Measurements from ENCODE around the gene PYDC1. TPM values are rescaled to one million over a fixed set of nuclear protein-coding genes. Genes with fewer than 3 reads are reported as not detected.

The PYDC1 gene
- total and polyA plus RNA-seq, 2 of the 8 experiments (the other 6 are each of a cell fraction or from before 2014, with no cell fraction given) = 3.5 to 11.1 TPM

DNA sequence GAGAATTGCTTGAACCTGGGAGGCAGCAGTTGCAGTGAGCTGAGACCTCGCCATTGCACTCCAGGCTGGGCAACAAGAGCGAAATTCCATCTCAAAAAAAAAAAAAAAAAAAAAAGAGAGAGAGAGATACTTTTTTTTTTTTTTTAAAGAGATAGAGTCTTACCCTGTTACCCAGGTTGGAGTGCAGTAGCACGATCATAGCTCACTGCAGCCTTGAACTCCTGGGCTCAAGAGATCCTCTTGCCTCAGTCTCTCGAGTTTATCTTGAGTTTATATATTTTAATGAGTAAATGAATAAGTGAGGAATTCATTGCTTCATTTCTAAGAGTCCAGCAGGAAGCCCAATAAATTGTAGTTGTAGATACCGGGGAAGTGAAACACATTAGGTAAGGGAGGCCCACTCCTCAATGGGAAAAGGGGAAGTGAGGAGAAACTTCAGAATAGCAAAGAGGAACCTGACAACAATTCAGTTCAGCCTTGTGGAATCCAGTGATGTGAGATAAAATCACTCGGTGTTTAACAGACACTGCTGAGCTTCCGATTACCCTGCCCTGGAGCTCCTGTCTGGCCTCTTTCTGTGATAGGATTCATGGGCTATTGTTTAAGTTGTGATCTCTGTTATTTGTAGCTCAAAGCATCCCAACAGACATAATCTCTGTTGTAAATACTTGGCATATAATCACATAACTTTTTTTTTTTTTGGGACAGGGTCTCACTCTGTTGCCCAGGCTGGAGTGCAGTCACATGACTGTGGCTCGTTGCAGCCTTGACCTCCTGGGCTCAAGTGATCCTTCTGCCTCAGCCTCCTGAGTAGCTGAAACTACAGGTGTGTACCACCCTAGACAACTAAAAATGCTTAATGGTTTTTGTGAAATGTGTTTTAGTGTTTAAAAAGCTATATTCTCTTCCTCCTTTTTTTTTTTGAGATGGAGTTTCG is 27.1 kb upstream of the PYDC1 start:
- H4K5ac ChIP-seq (ENCODE audit: insufficient read length, low read depth, low read length) = no peak overlapping the region
- FAIRE-seq = no peak

More for the DNA sequence above, 27.1 kb upstream of the PYDC1 start:
- no peak overlapping the region for H3K4ac ChIP-seq (replicated peaks; ENCODE audit: insufficient read length, low read depth, low read length)
- TF ChIP-seq CBX8 (IDR thresholded peaks at IDR 0.05; ENCODE audit: borderline replicate concordance, low read depth, low read length) (no peak), SIN3A (conservative IDR thresholded peaks at IDR 0.05 in 1 of 2, IDR thresholded peaks at IDR 0.05 in 1 of 2; ENCODE audit: low read depth in 1 of 2, low read length in 2 of 2) (no peak), KDM1A (IDR thresholded peaks at IDR 0.05; ENCODE audit: borderline replicate concordance, low read length) (peak; percentile 44; the same call in 1 of the 2 replicates), YY1 (IDR thresholded peaks at IDR 0.05; ENCODE audit: low read depth, low read length) (no peak), BACH1 (IDR thresholded peaks at IDR 0.05; ENCODE audit: low read length) (no peak), RXRA (IDR thresholded peaks at IDR 0.05; ENCODE audit: insufficient read depth, low read depth, low read length) (no peak)
- H3K23ac ChIP-seq (ENCODE audit: insufficient read length) = no peak overlapping the region
- 0 out of 2 replicates have a peak overlapping the region, but pooled peaks have one; percentile 19 for H3K18ac ChIP-seq (ENCODE audit: extremely low read depth, low read length)
- H3K14ac ChIP-seq (ENCODE audit: insufficient read length) = no peak overlapping the region
- peak overlapping the region; percentile 92; the same call in 1 of the 2 replicates for H2BK12ac ChIP-seq (ENCODE audit: low read depth, low read length)
- no peaks in the 10 kb centered on the region for H3K79me1 ChIP-seq (ENCODE audit: low read depth, low read length)
- peaks cover 0 to 18% (median 3%) of the 10 kb centered on the region in 4 experiments; a peak in 3 of 7 replicates for H3K4me1 ChIP-seq (replicated peaks in 1 of 4; ENCODE audit: control insufficient read depth in 3 of 4, insufficient read depth in 4 of 4, low read length in 3 of 4)
- H2BK20ac ChIP-seq (ENCODE audit: low read length) = 0 out of 2 replicates have a peak overlapping the region, but pooled peaks have one; percentile 95
- no peak overlapping the region for H4K8ac ChIP-seq (ENCODE audit: extremely low read depth, insufficient read depth, low read length)
- no peak overlapping the region for H2BK15ac ChIP-seq (ENCODE audit: low read length)
- no peaks in the 10 kb centered on the region for H3K79me2 ChIP-seq (ENCODE audit: control insufficient read depth in 1 of 2, insufficient read depth in 2 of 2, low read length in 2 of 2)
- no peak overlapping the region for H3K56ac ChIP-seq (replicated peaks; ENCODE audit: insufficient read length, low read depth, low read length)
- ChIA-PET CTCF (ENCODE audit: partially characterized antibody) (interaction anchor here (0.7 kb wide), 1 partner anchor 12 kb away, joined by 3 read pairs; no protein-coding TSS in a partner anchor), POLR2A (ENCODE audit: partially characterized antibody) (interaction anchor here (0.6 to 1.1 kb wide), 2 partner anchors 42 to 266 kb away, joined by 3 to 4 read pairs; partner anchors contain the start of gene PYCARD)
- peaks cover 0 to under 1% (median 0%) of the 10 kb centered on the region in 4 experiments; a peak in 1 of 7 replicates for H3K27me3 ChIP-seq (replicated peaks in 1 of 4; ENCODE audit: control insufficient read depth in 3 of 4, extremely low read depth in 1 of 4, insufficient read depth in 3 of 4, low read length in 3 of 4)
- no peak overlapping the region for H3K4me3 ChIP-seq (ENCODE audit: extremely low read depth in 1 of 4, insufficient read depth in 2 of 4, low read depth in 3 of 4, low read length in 4 of 4)
- DNase-seq (ENCODE audit: low read depth in 1 of 2, low spot score in 2 of 2) = no peak
- H4K91ac ChIP-seq (replicated peaks; ENCODE audit: insufficient read length, low read length) = no peak overlapping the region
- H3K27ac ChIP-seq (ENCODE audit: low read depth, low read length) = no peak overlapping the region
- H3K36me3 ChIP-seq (ENCODE audit: control insufficient read depth in 2 of 4, insufficient read depth in 4 of 4, low read length in 3 of 4) = no peaks in the 10 kb centered on the region
- no peak overlapping the region for H2AFZ ChIP-seq (ENCODE audit: low read length)
- H2BK5ac ChIP-seq (ENCODE audit: low read depth, low read length) = no peak overlapping the region
- H4K20me1 ChIP-seq (replicated peaks in 1 of 2; ENCODE audit: control insufficient read depth in 1 of 2, insufficient read depth in 2 of 2, low read length in 2 of 2) = no peaks in the 10 kb centered on the region
- H3K4me2 ChIP-seq (ENCODE audit: insufficient read depth in 1 of 2, low read depth in 2 of 2, low read length in 2 of 2) = no peak overlapping the region
- no peaks in the 10 kb centered on the region for H3K9me3 ChIP-seq (ENCODE audit: insufficient read depth in 2 of 2, low read depth in 1 of 2, low read length in 1 of 2)
- H2BK120ac ChIP-seq (replicated peaks; ENCODE audit: low read depth, low read length) = peak overlapping the region; percentile 3
- H2AK5ac ChIP-seq (ENCODE audit: low read depth, low read length) = no peak overlapping the region
- H3K9ac ChIP-seq (replicated peaks in 1 of 4; ENCODE audit: extremely low read depth in 1 of 4, low read depth in 3 of 4, low read length in 3 of 4) = no peak overlapping the region
- H3K23me2 ChIP-seq (ENCODE audit: low read depth, low read length) = no peaks in the 10 kb centered on the region
- 90% methylated on average over 5 of the region's 9 CpGs; no CpG with 5 or more reads in 1 of the 2 experiments for WGBS, 2 experiments (ENCODE audit: extremely low coverage in 1 of 2, insufficient coverage in 1 of 2, insufficient read length in 1 of 2, insufficient replicate concordance in 2 of 2, low coverage in 1 of 2, low lambda C conversion rate in 2 of 2, missing lambda C conversion rate in 1 of 2)

Measured in H1 (cell line).